Measurements from ENCODE around the gene PRKCH.
A peak's percentile ranks its signal among the peaks of the same experiment; 100 is the strongest.

The PRKCH gene

DNA sequence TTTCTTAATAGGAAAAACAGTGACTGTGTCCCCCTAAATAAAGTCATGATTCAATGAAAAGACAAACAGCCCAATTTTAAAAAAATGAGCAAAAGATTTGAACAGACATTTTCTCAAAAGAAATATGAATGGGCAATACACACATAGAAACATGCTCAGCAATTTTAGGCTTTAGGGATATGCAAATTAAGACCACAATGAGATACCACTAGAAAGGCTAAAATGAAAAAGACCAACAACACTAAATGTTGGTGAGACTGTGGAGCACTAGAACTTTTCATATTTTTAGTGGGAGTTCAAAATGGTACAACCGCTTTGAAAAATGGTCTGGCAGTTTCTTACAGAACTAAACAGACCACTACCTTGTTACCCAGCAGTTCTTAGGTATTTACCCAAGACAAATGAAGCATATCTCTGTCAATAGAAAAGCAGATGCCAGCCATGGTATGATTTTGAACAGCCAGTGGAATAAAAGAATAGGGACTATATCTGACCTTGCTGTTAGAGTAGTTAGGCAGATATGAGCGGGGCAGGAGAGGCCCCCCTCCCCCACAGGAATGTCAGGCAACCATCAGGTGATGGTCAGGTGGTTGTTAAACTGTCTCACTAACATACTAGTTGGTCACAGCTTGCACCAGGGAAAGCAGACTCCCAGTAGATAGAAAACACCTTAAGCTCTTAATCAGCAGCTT lies 108.8 kb downstream of the PRKCH start:
- no peak for DNase-seq (ENCODE audit: low read depth)

DNA sequence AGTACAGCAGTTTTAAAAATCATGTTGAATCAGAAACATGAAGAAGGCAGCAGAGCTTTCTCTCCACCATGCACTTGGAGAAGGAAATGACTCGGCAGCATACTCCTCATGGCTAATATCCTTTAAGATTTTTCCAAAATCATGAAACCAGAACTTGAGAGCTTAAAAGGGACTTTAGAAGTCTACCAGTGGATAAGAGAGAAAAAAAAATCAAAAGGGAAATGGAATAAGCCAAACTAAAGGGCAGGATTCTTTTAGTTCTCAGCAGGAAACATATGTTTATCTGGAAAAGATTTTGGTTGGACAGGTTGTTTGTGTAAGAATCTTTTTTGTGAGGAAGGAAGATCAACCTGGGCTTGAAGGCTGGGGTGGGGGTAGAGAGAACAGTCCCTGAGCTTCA lies 111.8 kb downstream of the PRKCH start:
- no peak for DNase-seq (ENCODE audit: low read depth)

DNA sequence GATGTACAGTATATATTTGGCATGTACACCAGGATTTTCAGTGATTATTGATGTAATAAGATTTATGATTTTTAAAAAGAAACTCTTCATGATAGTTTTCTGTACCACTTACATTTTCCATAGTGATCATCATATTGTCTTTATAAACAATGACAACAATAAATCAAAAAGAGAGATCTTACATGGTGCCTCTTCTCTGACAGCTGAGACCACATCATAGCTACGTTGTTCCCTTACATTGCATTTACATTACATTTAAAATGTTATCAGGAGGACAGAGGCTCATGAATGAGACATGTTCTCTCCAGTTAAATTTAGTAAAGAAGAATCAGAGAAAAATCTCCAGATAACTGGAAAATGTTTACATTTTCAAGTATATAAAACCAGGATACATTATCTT lies 112.4 kb downstream of the PRKCH start:
- DNase-seq (ENCODE audit: low read depth): no peak

DNA sequence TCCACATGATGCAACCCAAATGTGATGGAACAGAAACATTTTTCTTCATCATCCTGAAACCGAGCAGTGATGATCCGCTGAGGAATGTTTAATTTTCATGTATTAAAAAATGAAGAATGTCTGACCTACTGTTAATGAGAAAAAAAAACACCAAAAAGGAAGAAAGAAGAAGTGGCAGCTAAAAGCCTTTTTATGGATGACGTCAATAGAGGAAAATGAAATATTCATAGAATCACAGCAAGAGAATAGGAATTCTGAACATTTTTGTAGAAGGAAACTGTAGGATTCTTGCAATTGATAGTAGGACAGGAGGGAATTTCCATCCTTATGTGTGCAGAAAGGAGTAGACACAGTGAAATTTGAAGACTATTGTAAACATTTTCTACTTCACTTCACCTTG lies 112.9 kb downstream of the PRKCH start:
- no peak for DNase-seq (ENCODE audit: low read depth)

DNA sequence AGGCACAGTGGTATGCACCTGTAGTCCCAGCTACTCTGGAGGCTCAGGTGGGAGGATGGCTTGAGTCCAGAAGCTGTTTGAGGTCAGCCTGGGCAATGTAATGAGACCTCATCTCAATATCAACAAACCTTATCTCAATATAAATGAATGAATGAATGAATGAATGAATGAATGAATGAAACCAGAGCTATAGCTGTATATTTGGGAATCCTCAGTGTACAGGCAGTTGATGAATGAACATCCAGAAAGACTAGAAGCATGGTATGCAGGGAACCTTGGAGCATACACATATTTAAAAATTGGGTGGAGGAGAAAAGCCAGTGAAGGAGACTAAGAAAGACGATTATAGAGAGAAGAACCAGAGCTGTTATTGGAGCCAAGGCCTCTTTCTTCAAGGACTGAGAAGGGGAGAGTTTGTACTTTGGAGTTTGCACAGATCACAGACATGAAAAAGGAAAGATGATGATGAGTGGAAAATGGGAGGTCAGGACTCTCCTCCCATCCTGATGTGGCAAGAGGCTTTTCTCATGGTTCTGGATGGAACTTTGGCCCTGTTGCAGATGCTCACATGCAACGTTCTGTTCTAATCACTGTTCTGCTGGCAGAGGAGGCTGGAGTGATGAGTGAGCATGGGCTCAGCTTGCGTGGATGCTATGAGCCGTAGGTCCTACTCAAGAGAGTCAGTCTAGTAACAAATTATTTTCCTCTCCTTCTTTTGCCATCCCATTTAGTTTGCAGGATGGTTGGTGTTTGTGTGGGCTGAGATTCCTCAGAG lies 114.4 kb downstream of the PRKCH start:
- DNase-seq (ENCODE audit: low read depth): no peak

DNA sequence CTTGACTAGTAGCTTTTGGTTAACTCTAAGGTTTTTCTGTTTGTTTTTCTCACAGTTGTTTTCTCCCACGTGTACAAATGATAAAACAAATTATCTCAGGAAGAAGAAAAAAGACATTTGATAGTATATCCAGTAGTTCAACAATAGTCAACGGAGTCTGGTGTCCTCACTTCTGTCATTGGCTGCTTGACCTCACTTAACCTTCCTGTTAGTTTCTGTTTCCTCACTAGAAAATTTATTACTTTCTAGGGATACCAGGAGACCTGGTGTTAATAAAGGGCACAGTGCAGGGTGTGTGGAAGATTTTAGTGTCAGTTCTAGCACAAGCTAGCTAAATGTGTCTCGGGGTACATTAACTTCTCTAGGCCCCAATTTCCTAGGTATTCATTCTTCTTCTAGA lies 116.0 kb downstream of the PRKCH start:
- no peak for DNase-seq (ENCODE audit: low read depth)

DNA sequence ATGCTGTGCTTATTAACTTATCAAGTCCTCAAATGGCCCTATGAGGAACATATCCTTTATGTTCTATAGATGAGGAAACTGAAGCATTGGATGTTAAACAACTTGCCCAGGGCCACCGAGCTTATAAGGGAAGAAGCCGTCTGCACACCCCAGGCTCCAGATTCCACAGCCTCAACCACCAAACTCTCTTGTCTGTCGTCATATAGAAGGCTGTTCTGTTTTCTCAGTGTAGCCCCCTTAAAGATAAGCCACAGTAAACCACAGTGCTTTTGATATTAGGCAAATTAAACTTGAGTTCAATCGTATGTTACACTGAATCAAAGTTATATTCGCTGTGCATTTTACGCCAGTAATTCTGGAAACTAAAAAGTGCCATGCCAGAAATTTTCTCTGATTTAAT lies 116.7 kb downstream of the PRKCH start:
- no peak for DNase-seq (ENCODE audit: low read depth)

DNA sequence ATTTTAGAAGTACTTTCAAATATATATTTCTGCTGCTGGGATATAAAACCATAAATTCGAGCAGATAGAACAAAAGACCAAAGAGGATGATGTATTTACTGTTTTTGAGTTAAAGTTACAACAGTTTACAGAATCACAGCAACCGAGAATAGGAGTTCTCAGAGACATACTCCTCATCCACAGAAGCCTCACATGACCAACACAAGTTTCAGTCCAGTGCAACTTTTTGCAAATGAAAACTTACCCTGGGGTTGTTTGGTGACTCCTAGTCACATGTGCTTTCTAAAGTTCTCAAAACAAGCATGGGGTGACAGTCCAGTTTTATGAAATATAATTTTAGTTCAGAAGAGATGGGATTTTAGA lies 117.1 kb downstream of the PRKCH start:
- no peak for DNase-seq (ENCODE audit: low read depth)

DNA sequence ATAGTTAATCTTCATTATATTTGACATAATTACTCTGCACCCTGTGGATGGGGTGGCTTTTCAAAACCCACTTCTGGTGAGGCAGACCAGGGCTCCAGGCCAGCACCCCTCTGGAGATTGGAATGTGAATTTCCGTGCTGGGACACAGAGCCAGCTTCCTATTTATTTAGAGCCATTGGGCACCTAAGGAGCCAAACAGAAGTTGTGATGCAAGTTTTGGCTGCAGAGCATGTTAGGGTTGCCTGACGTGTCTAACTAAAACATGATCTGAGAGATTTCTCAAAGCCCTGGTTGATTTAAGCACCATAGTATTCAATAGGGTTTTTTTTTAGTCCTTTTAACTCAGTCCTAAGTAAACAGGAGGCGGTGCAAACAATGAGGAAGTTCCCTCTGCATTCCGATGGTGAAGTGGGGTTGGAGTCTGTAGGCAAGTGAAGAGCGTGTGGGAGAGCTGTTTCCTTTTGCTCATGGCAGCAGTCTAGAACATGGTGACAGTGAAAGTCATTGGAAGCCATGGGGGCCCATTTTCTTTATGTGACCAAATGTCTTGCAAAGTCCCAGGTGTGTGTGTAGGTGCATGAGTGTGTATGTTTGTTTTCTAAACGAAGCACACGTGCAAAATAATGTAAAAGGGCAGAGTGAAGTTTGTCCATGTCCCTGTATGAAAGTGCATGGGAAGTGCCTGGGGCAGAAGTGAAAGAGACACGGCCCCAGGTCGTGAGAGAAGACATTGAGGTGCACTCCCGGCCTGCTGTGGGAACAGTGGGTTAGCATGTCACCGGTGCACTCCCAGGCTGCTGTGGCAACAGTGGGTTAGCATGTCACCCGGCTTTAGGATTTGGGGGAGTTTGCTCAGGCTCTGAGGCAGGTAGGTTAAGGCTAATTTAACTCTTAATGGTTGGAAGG lies 117.7 kb downstream of the PRKCH start:
- DNase-seq (ENCODE audit: low read depth): peak; percentile 16

DNA sequence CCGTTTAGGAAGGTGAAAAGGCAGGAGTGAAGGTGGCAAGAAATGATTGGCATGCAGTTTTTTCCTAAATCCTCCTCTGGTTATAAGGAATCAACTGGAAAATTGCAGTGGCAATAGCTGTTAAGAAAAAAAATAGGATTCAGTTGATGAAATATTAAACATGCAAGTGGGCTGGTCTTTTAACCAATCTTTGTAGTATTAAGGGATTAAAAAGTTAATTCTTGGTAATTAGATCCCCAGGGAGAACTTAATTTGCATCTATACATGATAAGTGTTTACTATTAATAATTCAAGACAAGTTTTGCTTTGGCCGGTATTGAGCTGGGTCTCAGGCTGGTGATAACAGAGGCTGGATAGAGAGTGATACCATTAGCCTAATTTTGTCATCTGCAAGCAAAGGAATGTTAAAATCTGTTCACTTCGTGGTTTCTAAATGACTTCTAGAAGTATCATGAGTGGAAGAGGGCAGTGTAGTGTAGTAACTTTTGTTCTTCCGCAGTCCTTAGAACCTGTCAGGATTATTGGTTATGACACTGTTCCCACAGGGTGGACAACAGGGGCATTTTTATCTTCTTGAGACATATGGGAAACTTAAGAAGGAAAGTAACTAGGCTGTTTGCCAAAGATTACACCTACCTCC lies 118.5 kb downstream of the PRKCH start:
- no peak for DNase-seq (ENCODE audit: low read depth)

DNA sequence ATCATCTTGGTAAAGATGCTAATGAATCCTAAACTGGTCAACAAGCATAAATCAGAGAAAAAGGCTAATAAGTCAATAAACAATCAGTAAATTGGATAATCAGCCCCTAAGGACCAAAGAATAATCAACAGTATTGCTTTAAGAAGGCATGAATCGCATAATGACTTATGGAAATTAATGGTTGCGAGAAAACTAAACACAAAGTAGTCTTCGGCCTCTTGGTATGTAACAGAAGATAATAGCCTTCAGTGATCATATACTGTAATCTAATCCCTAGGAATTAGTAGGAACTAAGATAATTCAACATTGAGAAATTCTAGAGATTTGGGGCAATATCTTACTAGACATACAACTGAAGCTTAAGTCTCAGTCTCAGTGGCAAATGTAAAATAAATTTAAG lies 122.1 kb downstream of the PRKCH start:
- DNase-seq (ENCODE audit: low read depth): no peak

DNA sequence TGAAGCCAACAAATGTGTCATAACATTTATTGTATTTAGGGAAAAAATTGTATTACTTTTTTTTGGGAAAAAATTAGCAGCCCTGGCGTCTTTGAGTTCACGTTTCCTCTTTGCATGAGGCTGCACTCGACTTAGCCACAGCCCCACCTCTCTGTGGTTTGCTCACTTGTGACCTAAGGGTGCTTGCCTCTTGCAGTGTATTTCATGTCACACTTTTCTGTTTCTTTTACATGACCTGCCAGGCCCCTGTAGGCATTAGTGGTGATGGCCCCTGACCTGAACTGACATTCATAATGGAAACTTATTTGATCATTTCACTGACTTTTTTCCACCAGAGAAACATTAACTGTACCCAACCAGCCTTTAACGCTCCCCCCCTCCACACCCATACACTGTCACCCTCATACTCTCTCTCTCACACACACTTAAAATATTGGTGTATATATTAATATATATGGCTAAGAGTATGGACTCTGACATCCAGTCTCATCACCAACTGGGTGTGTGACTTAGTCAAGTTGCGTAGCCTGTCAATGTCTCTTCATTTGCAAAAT lies 122.9 kb downstream of the PRKCH start:
- DNase-seq (ENCODE audit: low read depth): no peak

DNA sequence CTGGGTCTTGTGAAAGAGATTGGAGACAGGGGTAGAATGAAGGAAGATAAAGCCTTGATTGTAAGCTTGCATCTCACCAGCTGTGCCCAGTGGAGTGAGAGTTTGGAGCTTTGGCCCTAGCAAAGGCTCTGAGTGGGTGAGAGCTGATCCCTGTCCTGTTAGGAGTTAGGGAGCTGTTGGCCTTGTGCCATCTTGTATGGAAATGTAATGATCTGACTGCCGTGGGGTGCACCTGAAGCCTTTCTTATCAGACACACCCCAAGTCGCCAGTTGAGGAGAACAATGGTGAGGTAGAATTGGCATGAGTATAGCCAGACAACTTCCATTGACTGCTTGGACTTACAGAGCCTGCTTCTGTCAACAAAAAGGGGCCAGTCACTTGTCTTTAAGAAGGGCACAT lies 130.1 kb downstream of the PRKCH start:
- no peak for DNase-seq (ENCODE audit: low read depth)

DNA sequence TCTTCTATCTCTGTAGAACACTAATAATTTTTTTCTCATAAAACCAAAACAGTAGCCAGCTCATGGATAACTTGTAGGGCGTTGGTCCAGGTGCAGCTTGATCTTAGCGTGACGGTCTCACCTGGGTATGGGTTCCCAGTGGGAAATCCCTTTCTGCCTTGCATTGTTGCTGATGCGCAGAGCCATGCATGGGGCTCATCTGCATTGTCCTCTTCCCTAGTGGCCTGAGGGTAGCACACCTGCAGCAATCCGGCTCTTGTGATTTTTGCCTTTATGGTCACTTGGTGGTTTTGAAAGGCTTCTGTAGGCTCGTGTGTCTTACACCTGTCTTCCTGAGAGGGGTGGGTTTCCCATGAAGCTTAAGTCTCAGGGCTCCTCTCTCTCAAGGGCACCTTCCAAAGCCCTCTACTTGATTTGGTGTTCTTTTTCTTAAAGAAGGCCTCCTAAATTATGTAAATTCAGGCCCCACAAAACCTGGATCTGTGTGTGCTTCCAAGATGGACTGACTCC lies 130.6 kb downstream of the PRKCH start:
- DNase-seq (ENCODE audit: low read depth): no peak

DNA sequence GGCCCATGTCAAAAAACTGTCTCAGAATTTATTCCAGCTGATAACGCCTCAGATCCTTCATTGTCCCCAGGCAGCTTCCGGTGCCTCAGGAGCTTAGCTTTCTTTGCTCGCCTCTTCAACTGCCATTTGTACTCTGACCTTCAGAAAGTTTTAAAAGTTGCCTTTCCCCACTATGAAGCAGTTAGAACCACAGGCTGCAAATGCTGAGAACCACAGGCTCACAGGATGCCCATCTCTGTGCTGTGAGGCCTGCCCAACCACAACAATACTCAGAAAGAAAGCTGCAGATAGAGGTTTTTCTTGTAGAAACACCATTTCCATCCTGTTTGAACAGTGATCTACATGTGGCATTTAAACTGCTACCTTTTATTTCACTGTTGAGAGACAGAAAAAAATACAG lies 131.1 kb downstream of the PRKCH start:
- DNase-seq (ENCODE audit: low read depth): no peak

DNA sequence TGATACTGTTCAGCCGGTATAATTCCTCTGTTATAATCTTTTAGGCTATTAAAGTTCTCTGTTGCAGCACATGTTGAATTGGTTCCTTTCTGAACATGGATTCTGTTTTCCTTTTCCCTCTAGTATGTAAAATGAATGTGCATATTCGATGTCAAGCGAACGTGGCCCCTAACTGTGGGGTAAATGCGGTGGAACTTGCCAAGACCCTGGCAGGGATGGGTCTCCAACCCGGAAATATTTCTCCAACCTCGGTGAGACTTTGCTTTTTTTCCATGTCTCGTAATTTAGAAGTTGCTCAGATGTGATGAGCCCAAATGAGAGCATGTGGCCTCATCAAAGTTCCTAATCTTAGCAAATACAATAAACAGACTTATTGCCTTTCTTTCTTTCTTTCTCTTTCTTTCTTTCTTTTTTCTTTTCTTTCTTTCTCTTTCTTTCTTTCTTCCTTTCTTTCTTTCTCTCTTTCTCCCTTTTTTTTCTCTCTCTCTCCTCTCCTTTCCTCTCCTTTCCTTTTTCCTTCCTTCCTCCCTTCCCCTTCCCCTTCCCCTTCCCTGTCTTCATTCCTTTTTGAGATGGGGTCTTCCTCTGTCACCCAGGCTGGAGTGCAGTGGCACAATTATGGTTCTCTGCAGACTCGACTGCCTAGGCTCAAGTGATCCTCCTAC lies 131.9 kb downstream of the PRKCH start:
- DNase-seq (ENCODE audit: low read depth): no peak

DNA sequence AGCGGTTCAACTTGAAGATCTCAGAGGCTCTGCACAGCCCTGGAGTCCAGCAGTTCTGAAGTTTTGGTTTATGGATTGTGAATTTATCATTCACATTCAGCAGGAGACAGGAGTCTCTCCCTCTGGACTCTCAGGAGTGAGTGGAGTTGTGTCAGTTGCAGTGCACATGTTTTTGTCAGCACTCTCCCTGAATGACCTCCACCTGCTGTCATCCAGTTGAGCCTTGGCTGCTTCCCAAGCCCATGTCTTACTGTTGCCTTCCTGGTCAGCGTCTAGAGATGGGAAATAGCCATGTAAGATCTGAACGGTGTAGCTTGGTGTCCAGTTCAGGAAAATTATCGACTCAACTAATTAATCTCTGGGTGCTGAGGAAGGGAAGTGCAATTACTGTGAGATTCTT lies 133.2 kb downstream of the PRKCH start:
- DNase-seq (ENCODE audit: low read depth): no peak

DNA sequence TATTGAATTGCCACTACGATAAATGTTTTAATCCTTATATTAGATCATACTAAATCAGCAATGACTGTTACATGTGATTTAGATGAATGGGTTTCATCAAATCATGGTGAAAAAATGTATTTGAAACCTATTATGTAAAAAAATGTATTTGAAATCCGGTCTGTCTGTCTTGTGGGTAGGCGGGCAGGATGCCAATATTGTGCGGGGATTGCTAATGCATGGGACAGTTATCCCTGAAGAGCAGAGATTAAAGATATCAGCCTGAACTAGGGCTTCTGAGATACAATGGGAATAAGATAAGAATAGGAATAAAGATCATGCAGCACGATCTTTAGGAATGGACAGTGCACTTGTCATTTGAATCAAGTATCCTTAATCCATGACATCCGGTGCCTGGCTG lies 134.0 kb downstream of the PRKCH start:
- no peak for DNase-seq (ENCODE audit: low read depth)

DNA sequence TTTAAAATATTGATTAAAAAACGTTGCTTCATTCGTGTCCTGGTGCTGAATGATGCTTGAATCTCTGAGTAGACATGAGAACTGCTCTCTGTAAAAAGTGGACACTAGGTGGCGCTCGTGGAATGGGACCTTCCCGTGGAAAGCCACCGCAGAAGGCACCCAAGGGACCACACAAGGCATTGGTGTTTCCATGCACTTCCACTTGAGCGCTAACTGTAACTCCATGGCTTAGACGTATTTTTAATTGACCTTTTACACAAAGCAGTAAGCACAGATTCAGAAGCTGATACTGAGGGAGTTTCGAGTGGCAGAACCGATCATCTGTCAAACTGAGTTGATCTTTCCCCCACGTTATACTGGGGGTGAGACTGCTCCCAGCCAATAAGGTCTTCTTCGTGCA lies 135.3 kb downstream of the PRKCH start:
- DNase-seq (ENCODE audit: low read depth): no peak

DNA sequence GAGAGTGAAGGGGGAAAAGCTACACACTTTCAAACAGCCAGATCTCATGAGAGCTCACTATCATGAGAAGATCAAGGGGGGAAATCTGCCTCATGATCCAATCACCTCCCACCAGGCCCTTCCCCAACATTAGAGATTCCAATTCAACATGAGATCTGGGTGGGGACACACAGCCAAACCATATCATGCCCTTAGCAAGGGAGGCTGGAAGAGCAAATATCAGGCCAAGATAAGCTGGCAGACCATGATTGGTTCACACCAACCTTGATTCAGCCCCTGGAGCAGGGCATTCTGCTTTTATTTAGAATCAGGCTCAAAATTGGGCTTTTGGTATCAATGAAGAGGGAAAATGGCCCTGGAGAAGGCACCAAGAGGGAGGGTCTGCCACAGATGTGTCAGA lies 137.4 kb downstream of the PRKCH start:
- DNase-seq (ENCODE audit: low read depth): no peak

DNA sequence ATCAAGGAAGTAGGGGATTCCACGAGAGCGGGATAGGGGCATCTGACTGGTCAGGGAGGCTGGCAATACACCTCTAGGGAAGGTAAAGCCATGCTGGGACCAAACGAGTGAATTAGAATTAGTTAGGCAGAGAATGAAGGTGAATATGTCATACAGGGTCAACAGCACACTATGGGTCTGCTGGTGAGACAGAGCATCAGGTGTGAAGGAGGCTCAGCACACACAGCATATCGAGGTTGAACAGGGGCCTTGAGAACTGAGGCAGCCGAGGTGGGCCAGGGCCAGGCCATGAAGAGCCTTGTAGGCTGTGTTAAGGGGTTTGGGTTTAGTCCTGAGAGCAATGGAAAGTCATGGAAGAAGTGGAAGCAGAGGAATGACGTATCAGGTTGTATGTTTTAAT lies 137.8 kb downstream of the PRKCH start:
- no peak for DNase-seq (ENCODE audit: low read depth)

Measured in GM04503 (cell line).